ENCODE data around the gene SLC22A23.

Gene SLC22A23

DNA sequence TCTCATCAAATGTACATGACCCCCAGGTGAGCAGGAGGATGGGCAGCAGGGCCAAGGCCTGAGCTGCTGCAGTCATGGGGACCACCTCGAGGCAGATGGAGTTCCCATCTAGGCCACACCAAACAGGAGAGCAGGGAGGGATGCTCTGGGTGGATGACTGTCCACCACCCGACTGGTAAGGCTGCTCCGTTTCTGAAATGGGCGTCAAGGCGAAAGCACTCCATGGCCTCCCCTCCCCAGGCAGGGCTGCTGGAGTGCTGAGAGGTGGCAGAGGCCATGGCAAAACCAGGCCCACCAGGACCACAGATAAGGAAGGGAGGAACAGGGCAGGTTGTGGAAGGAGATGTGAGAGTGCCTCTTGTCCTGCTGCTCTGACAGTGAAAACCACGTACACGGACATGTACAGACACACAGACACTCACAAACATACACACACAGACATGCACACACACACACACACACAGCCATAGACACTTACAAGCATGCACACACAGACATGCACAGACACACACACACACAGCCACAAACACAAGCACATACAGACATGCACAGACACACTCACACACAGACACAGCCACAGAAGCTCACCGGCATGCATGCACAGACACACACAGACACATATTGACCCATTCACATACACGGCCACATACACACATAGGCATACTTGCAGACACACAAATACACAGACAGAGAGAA lies 104.9 kb downstream of the SLC22A23 start:
- DNase-seq (ENCODE audit: low read depth), result no peak

DNA sequence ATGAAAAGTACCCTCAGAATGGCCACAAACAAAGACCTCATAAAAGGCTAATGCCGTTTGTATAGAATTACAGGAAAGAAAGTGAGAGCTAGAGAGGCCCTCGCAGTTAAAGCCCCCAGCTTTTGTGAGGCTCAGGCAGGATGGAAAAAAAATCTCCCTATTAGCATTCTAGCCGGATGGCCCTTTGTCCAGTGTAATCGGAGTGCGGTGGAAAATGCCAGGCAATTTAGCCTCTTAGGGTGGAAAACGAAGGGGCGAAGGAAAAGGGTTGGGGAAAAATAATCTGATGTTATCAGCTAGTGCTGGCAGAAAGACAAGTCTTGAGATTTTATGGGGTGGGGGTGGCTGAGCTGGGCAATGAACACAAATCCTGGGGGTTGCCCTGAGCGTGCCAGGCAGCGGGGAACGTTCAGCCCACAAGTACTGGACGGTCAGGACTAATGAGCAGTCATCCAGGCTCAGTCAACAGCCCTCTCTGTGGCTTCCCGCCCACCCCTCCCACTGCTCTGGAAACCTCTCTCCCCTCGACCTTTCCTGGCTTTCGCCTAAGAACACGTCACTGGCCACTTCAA lies 105.7 kb downstream of the SLC22A23 start:
- no peak for DNase-seq (ENCODE audit: low read depth)

DNA sequence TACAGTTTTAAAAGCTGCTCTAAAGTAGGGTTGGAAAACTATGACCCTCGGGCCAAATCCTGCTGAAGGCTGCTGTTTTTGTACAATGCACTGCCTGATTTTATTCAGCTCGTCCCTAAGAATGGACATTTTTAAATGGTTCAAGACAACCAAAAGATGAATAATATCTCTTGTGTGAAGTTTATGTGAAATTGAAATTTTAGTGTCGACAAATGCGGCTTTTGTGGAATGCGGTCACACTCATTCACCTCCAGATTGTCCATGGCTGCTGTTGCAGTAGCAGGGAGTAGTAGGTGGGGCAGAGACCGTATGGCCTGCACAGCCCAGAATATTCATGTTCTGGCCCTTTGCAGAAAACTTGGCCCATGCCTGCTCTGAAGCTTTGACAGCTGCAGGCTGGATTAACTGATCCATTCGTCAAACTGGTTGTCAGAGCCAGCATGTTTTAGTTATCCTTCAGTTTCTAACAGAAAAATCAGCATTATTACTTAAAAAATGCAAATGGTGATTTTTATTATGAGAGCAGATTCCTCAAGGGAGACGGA lies 106.5 kb downstream of the SLC22A23 start:
- no peak for DNase-seq (ENCODE audit: low read depth)

DNA sequence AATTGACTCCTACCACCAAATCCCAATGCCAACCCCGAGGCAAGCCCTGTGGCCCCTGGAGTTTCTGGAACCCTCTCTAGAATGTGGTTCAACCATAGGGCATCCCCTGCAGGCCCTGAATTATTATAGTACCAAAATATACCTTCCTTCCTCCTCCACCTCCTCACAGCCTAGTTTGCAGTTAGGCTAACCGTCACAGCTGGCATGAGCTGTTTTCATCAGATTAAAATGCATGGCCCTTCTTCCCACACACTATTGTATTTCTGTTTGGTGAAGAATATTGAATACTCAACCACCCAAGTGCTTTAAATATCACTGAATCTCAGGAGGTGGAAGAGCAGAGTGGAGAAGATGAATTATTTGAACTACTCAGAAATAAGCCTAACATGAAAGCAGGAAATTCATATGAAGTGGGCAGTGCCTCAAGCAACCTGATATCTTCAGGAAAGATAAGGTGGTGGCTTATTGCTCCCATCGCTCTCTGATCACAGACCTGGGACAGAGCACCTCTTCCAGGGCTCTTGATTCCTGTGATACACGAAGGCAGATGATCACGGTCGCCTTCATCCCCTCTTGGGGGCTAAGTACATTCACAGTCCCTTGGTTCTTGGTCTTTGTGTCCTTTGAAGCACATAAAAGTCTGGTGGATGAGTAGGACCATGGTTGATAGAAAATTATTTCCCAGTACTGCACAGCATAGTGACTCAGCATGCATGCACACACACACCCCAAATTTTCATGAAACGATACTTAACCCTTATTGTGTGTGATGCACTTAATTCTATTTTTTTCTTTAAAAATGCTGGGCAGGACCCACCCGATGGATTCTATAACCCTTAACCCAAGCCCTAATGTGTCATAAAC lies 107.2 kb downstream of the SLC22A23 start:
- no peak for DNase-seq (ENCODE audit: low read depth)

DNA sequence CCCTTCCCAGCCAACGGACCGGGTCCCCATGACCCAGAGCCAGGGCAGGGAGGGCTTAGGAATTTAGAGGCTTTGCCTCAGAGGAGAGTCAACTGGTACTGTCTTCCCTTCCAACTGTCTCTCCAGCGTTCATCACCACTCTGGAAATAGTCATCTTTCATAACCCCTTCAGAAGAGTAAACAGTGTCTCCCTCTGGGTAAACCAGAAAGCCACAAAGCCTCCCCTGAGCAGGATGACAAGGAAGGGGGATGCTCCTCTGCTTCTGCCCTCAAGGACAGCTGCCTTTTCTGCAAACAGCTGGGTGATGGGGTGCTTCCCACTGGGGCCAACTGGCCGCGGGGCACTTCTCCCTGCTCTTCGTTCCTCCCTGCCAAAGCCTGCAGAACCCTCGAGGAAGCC lies 108.0 kb downstream of the SLC22A23 start:
- DNase-seq (ENCODE audit: low read depth), result no peak

DNA sequence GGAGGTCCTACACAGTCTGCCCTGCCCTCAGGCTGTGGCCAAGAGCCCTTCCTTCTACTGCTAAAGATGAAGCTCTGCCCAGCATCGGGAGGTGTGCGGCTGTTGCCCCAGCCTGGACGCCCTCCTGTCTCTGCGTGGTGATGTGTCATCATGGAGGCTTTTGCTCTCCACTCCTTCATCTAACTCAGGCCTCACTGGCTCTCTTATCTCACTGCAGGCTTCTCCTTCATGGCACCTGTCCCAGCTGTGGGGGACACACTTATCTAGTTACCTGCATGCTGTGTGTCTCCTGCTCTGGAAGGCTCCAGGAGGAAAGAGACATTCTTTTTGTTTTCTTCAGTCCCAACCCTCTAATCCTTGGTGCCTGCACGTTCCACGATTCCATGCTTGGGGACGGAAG lies 109.0 kb downstream of the SLC22A23 start:
- no peak for DNase-seq (ENCODE audit: low read depth)

DNA sequence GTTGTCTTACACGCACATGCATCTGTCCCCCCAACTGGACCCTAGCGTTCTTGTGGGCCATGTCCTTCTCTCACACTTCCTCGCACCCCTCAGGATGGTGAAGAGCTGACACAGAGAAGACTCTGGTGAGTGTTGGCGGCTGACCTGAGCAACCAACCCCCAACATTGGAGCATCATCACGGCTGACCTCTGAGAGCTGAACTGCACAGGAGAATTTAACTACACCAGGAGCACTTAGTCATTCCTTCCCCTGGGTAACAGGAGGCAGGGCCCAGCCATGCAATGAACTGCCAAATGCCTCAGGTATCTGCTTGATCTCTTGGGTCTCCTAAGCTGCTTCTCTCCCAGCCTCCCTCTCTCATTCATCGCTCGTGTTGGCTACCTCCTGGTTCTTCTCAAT lies 109.6 kb downstream of the SLC22A23 start:
- DNase-seq (ENCODE audit: low read depth), result no peak

DNA sequence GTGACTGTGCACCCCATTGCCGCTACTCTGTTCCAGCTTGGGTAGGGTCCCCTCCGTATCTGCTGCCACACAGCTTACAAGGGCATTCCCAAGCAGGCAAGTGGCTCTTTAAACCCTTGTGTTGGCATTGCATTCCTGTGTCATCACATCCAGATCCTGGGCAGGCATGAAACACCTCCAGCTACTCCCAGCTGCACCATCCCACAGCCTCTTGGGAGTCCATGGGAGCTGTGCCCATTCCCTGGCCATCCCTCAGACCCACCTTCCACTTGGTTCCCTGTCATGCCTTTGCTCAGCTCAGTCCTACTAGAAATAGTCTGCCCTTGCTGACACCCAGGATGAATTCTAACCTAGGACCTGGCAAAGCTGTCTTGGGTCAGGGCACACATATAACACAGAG lies 110.4 kb downstream of the SLC22A23 start:
- no peak for DNase-seq (ENCODE audit: low read depth)

DNA sequence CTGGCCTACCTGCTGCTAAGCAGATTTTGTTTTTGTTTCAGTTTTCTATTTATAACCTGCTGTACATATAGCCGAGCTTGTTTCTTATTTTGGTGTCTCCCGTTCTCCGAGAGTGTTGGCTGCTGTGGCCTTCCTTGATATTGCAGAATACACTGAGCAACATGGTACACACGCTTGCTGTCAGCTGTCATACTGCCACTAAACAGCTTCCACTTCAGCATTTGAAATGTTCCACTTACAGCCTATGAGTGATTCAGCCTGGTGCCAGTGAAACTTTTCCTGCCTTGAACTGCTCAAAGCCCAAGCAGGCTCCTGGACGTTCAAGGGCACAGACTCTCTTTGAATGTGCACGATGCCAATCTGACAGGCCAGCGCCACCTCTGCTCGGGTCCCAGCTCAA lies 111.0 kb downstream of the SLC22A23 start:
- no peak for DNase-seq (ENCODE audit: low read depth)

DNA sequence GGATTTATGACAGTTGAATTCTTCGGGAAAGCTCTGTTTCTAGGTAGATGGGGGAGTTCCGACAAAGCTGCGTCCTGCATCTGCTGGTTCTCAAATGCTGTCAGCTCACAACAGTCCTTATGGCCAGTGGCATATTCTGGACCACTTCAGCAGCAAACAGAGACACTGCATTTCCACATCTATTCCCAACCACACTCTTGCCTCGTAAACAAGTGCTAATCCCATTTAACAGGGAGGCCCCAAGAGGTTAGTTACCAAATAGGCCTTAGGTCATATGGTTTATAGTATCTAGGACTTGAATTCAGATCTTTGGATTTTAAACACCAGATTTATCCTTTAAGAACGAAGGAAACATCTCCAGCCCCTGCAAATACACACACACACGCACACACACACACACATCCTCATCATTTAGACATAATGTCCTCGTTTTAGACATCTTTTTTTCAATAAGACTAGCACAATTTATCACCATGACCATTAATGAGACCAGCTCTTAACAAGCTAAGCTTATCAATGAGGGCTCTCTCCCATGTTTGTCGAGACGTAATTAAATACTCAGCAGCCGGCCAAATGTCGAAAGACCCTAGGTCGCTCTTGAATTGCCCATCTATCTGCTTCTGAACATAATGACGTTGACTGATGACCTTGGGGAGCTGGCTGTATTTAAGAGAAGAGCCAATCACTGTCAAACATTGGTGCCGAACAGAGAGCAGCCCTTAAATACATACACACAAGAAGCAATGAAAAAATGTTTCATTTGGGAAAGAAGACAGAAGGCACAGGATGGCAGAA lies 113.6 kb downstream of the SLC22A23 start:
- DNase-seq (ENCODE audit: low read depth), result no peak

DNA sequence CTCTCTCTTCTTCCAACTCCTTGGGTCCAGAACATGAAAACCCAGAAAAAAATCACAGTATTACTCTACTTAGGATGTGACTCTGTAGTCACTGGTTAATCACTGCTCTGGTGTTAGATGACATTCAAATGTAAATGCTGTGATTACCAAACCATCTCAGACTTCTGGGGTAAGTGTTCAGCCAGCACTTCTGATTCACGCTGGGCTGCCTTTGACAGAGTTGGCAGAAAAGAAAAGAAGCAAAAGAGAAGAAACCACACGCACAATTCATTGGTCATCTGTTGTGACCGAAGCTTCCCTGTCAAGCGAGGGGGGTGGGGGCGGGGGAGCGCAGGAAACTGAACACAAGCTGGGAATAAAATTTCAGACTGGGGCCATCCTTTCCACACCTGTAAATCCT lies 115.4 kb downstream of the SLC22A23 start:
- no peak for DNase-seq (ENCODE audit: low read depth)

DNA sequence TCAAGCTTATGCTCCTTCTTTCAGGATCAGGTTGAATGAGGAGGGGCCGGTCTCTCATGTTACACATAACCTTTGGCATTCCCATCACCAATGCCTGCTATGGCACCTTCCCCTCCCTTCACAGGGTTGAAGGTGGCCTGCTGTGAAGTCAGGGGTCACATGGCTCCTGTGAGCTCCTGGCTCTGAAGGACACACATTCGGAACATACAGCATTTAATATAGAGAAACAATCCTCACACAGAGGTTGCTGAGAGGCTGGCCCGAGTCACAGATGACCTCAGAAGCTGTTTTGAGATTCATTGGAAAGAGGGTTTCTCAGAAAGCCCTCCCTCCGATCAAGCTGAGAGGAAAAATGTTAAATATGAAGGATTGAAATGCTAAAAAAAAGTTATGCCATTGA lies 116.0 kb downstream of the SLC22A23 start:
- no peak for DNase-seq (ENCODE audit: low read depth)

DNA sequence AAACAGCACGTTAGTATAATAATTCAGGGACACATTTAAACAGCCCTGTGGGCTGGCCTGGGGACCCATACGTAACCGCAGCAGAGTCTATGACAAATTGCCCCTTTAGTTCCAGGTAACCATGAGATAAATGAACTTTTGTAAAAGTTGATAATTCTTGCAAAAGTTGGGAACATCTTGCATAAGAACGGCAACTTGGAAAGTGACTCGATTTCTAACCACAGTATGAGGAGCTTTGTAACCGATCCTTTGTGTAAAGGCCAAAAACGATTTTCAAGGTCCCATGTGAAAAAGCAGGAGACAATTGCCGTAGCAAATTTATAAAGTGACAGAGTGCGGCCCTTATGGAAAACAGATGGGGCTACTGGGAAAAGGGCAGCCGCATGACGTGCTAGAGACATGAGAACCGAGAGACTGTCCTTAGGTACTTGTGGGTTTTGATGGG lies 116.5 kb downstream of the SLC22A23 start:
- no peak for DNase-seq (ENCODE audit: low read depth)

DNA sequence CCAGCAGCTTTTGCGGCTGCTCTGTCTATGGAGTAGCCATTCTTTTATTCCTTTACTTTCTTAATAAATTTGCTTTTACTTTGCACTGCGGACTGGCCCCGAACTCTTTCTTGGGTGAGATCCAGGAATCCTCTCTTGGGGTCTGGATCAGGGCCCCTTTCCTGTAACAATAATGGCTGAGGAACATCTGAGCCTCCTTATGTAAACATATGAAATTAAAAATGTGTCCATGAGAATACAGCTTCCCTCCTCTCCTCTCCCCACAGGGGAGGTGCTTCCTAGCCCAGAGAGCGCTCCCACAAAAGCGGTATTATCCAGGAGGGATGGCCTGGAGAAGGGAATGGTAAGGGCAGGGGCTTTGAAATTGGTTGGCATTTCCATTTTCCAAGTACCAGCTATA lies 117.0 kb downstream of the SLC22A23 start:
- DNase-seq (ENCODE audit: low read depth), result no peak

DNA sequence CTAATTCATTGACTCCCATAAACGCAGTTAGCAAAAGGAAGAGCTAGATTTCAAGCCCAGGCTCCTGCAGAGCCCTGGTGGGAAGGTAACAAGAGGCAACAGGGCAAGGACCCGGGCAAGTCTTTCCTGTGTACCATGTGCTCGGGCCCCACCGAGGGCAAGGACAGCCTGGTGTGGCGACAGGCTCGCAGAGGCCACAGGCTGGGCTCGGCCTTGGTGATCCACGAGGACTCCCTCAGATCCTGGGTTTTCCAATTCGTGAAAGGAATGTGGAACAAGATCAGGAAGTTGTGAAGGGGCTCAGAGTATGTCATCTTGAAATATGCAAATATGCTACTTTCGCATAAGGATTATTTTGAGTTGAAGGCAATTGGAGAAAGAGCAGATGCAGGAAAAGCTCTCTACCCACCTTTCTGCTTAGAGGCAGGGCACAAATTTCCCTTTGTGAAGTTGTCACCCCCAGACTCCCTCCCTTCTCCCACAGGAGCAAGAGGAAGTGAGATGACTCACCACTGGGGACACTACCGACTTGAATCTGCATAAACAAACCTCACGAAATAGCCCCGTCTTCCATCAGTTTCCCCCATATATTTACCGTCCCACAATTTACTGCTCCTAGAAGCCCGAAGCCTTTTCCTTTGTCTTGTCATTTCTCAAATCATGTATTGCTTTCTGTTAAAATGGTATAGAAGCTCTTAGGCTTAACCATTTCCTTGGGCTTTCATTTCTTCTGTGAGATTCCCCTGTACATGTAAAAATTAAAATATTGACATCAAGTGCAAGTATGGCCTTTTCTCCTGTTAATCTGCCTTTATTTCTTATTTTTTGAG lies 119.1 kb downstream of the SLC22A23 start:
- DNase-seq (ENCODE audit: low read depth), result no peak

DNA sequence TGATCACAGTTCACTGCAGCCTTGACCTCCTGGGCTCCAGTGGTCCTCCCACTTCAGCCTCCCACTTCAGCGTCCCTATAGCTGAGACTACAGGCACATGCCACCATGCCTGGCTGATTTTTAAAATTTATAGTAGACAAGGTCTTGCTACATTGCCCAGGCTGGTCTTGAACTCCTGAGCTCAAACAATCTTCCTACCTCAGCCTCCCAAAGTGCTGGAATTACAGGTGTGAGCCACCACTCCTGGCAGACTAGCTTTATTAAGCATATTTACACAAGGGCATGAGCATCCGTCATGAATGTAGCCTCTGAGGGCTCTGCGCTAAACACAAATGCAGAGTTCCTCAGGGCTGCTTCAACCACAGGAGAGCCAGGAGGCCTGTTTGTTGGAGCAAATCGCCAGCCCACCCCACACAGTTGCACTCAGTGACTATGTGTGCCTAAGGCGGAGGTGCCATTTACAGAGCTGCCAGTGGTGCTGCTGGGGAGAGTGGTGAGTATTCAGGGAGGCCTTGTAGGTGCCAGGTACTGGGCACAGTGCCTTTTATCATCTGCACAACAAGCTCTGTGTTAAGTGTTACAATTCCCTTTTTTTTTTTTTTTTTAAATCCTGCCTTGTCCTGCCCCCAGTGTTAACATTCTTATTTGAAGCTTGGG lies 119.9 kb downstream of the SLC22A23 start:
- DNase-seq (ENCODE audit: low read depth), result no peak

DNA sequence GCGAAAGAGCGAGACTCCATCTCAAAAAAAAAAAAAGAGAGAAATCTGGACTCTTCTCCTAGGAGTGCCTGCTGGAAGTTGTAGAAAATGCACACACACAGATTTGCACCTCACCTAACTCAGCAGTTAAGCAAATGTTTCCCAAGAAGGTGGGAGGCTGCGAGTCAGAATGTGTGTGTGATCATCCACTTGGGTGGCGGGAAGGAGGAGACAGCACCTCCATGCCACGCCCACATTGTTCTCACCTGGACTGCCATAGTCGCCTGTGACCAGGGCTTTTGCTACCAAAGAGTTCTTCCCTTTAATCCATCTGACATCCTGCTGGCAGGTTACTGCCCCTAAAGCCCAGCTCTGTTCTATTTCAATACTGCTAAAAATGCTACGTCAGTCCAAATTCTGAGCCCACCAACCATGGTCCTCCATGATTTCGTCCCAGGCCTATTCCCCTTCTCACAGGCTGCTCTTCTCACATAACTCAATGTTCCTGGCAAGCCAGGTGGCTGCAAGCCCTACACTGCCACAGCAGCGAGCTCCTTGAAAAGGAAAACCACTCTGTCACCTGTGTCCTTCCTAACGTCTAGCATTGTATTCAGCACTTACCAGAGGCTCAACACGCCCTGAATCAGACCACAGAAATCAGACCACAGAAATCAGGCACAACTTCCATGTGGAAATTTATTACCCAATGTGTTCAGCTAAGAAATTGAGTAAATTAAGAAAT lies 120.6 kb downstream of the SLC22A23 start:
- DNase-seq (ENCODE audit: low read depth), result no peak

DNA sequence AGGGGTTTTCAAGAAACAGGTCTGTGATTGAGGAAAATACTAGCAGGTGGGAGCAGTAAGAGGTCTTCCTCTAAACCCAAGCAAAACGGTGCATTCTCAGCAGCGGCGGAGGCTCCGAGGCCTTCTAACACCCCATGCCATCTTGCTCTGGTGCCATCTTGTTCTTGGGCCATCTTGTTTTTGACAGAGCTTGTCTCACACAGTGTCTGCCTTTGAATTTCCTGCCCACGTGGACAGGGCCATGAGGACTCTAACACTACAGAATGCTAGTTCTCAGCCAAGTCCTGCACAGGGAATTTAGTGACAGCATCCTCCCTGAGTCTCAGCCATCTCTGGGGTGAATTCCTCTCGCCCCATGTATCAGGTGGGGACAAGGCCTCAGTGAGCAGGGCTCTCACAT lies 121.7 kb downstream of the SLC22A23 start:
- DNase-seq (ENCODE audit: low read depth), result no peak

DNA sequence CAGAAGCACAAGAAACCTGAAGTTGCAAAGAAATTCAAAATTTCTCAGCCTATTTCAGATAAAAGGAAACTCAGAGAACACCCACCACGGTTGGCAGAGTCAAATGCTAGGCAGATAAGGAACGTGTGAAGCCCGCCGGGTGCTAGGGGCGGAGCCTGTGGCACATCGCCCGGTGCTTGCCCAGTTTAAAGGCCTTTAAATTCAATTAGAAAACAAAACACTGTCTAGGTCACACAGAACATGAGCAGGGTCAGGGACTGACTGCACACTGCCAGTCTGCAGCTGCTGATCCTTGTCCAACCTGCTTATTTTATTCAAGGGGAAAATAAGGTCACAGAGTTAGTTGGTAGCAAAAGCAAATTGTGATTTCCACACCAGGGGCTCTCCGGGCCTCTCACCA lies 122.3 kb downstream of the SLC22A23 start:
- no peak for DNase-seq (ENCODE audit: low read depth)

DNA sequence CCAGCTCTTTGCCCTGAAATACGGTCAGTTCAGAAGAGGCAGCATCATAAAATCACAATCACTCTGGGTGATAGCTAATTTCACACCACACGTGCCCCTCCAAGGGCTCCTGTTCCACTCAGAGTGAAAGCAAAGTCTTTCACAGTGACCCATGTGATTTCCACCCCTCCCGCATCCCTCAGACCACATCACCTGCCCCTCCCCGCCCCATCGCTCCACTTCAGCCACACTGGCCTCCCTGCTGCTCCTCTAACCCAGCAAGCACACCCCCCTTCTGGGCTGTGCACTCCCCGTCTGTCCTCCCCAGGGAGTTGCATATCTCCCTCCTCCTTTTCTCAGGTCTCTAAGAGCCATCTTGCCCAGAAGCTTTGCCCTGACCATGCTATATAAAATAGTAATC lies 123.6 kb downstream of the SLC22A23 start:
- no peak for DNase-seq (ENCODE audit: low read depth)
